ENCODE measurements around the gene RIMS4.
"Not testable (repeated sequence)": the region's sequence is repeated elsewhere in the genome, so short reads cannot be mapped to it uniquely, and the experiment has no call there.

RIMS4 gene

DNA sequence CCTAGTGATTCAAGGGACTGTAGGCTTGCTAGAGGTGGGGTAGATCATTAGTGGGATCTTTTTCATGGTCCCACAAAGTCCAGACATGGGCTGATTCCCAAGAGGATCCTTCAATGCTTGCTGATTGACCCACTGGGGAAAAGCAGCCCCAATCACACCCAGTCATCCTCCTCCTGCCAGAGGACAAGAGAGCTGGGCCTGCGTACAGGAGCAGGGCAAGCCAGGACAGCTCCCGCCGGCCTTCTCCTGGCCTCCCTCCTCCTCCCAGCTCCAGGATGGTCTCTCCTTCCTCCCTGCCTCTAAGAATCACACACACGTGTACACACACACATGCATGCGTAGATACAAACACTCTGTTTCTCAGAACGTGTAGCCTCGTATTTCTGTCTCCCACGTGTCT is 37.7 kb downstream of the RIMS4 start:
- ATAC-seq (ENCODE audit: low read depth) (no peak), DNase-seq (ENCODE audit: low spot score in 2 of 2) (no peak)
- Mint-ChIP-seq H3K4me1 (peaks cover 12% of the 10 kb centered on the region), H3K9me3 (no peaks in the 10 kb centered on the region), H3K27me3 (peaks cover 4% of the 10 kb centered on the region), H3K27ac (no peak overlapping the region), H3K36me3 (no peaks in the 10 kb centered on the region), H3K4me3 (no peak overlapping the region)

GRCh38 chr20:44771172-44771535 is 39.2 kb downstream of the RIMS4 start:
- peaks cover 5% of the 10 kb centered on the region for H3K27me3 Mint-ChIP-seq
- ATAC-seq (ENCODE audit: low read depth), result no peak
- H3K4me3 Mint-ChIP-seq, result no peak overlapping the region
- H3K4me1 Mint-ChIP-seq, result peaks cover 12% of the 10 kb centered on the region
- DNase-seq (ENCODE audit: low spot score in 2 of 2), result no peak
- no peak overlapping the region for H3K27ac Mint-ChIP-seq
- H3K9me3 Mint-ChIP-seq, result no peaks in the 10 kb centered on the region
- H3K36me3 Mint-ChIP-seq, result no peaks in the 10 kb centered on the region

GRCh38 chr20:44770484-44771171 is 39.7 kb downstream of the RIMS4 start:
- ATAC-seq (ENCODE audit: low read depth), result no peak
- H3K27me3 Mint-ChIP-seq, result peaks cover 6% of the 10 kb centered on the region
- H3K4me3 Mint-ChIP-seq, result no peak overlapping the region
- H3K36me3 Mint-ChIP-seq, result no peaks in the 10 kb centered on the region
- H3K27ac Mint-ChIP-seq, result no peak overlapping the region
- peaks cover 12% of the 10 kb centered on the region for H3K4me1 Mint-ChIP-seq
- DNase-seq (ENCODE audit: low spot score in 2 of 2), result no peak
- no peaks in the 10 kb centered on the region for H3K9me3 Mint-ChIP-seq

DNA sequence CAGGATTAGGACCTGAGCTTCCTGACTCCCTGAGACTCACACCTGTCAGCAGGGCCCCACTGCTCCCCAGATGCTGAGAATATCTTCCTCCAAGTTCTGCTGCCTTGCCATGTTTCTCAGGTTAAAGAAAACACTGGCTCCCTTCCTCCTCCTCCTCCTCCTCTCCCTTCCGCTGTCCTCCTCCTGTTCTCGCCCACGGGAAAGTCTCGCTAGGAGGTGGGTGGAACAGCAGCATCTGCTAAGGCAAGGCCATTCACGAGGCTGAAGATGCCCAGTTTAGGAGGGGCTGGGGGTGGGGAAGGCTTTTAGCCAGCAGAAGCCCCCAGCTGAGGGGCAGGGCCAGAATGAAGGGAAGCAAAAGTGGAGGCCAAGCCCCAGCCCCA is 40.9 kb downstream of the RIMS4 start:
- Mint-ChIP-seq H3K27me3 (peaks cover 6% of the 10 kb centered on the region), H3K27ac (peak overlapping the region; percentile 74)
- ATAC-seq (ENCODE audit: low read depth), result no peak

GRCh38 chr20:44768854-44769480 is 41.4 kb downstream of the RIMS4 start:
- Mint-ChIP-seq H3K4me1 (peaks cover 12% of the 10 kb centered on the region), H3K36me3 (no peaks in the 10 kb centered on the region), H3K27ac (peak overlapping the region; percentile 74), H3K9me3 (no peaks in the 10 kb centered on the region), H3K27me3 (peaks cover 7% of the 10 kb centered on the region), H3K4me3 (peak overlapping the region; percentile 5)
- DNase-seq (ENCODE audit: low spot score in 2 of 2) (no peak), ATAC-seq (ENCODE audit: low read depth) (peak; percentile 90)

More for the DNA sequence above, 40.9 kb downstream of the RIMS4 start:
- no peaks in the 10 kb centered on the region for H3K9me3 Mint-ChIP-seq
- peaks cover 12% of the 10 kb centered on the region for H3K4me1 Mint-ChIP-seq
- H3K4me3 Mint-ChIP-seq, result peak overlapping the region; percentile 5
- DNase-seq (ENCODE audit: low spot score in 2 of 2), result no peak
- H3K36me3 Mint-ChIP-seq, result no peaks in the 10 kb centered on the region

GRCh38 chr20:44768256-44768655 is 42.1 kb downstream of the RIMS4 start:
- no peak overlapping the region for H3K27ac Mint-ChIP-seq
- H3K4me3 Mint-ChIP-seq, result no peak overlapping the region
- peaks cover 12% of the 10 kb centered on the region for H3K4me1 Mint-ChIP-seq
- no peak for DNase-seq (ENCODE audit: low spot score in 2 of 2)
- ATAC-seq (ENCODE audit: low read depth), result no peak
- H3K9me3 Mint-ChIP-seq, result no peaks in the 10 kb centered on the region
- H3K27me3 Mint-ChIP-seq, result peaks cover 10% of the 10 kb centered on the region
- no peaks in the 10 kb centered on the region for H3K36me3 Mint-ChIP-seq

- Mint-ChIP-seq H3K27me3 (peaks cover 9% of the 10 kb centered on the region), H3K4me3 (no peak overlapping the region), H3K27ac (no peak overlapping the region), H3K4me1 (peaks cover 12% of the 10 kb centered on the region), H3K36me3 (no peaks in the 10 kb centered on the region), H3K9me3 (no peaks in the 10 kb centered on the region)
- DNase-seq (ENCODE audit: low spot score in 2 of 2) (no peak), ATAC-seq (ENCODE audit: low read depth) (no peak)
Measured at GRCh38 chr20:44765701-44766347, 44.5 kb downstream of the RIMS4 start.

- no peak for DNase-seq (ENCODE audit: low spot score in 2 of 2)
- Mint-ChIP-seq H3K36me3 (no peaks in the 10 kb centered on the region), H3K4me3 (no peak overlapping the region), H3K27ac (no peak overlapping the region), H3K4me1 (peaks cover 10% of the 10 kb centered on the region), H3K9me3 (no peaks in the 10 kb centered on the region), H3K27me3 (peaks cover 9% of the 10 kb centered on the region)
- no peak for ATAC-seq (ENCODE audit: low read depth)
Measured at GRCh38 chr20:44765091-44765490, 45.3 kb downstream of the RIMS4 start.

- H3K4me3 Mint-ChIP-seq; H3K9me3 Mint-ChIP-seq; H3K36me3 Mint-ChIP-seq; ATAC-seq (ENCODE audit: low read depth); H3K27ac Mint-ChIP-seq; H3K4me1 Mint-ChIP-seq; DNase-seq (ENCODE audit: low spot score in 2 of 2): not testable (repeated sequence)
- peaks cover 11% of the 10 kb centered on the region for H3K27me3 Mint-ChIP-seq
Measured at GRCh38 chr20:44763798-44764197, 46.5 kb downstream of the RIMS4 start.

DNA sequence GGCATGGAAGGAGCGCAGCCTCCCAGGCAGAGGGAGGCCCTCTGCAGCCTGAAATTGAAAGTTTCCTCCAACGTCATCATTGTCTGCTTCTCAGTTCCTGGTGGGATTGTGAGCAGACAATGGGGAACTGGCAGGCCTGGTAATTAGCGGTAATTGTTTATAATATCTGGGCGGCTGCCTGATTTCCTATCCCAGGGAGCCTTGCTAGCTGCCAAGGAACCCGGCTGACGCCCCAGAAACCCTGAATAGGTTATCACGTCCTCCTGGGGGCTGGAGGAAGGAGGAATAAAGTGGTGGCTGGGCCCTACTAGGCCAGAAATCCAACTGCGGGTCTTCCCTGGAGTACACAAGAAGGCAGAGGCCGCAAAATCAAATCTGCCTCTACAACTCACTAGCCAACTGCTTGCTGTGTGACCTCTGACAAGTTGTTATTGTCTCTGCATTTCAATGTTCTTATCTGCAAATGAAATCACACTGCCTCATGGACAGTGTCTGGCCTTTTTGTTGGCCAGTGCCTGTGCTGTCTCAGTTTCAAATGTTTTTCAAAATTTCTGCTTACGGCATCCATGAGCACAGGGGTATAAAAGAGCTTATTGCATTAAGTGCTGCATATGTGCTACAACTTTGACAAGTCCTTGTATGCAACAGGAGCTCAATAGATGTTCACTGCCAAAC is 47.7 kb downstream of the RIMS4 start:
- Mint-ChIP-seq H3K36me3 (no peaks in the 10 kb centered on the region), H3K9me3 (no peaks in the 10 kb centered on the region), H3K4me1 (no peaks in the 10 kb centered on the region), H3K27ac (no peak overlapping the region), H3K4me3 (no peak overlapping the region), H3K27me3 (peaks cover 13% of the 10 kb centered on the region)
- DNase-seq (ENCODE audit: low spot score in 2 of 2), result no peak
- no peak for ATAC-seq (ENCODE audit: low read depth)

GRCh38 chr20:44761423-44761822 is 48.9 kb downstream of the RIMS4 start:
- H3K4me3 Mint-ChIP-seq, result no peak overlapping the region
- H3K9me3 Mint-ChIP-seq, result no peaks in the 10 kb centered on the region
- no peak for ATAC-seq (ENCODE audit: low read depth)
- H3K27ac Mint-ChIP-seq, result no peak overlapping the region
- no peaks in the 10 kb centered on the region for H3K4me1 Mint-ChIP-seq
- peaks cover 16% of the 10 kb centered on the region for H3K27me3 Mint-ChIP-seq
- no peak for DNase-seq (ENCODE audit: low spot score in 2 of 2)
- no peaks in the 10 kb centered on the region for H3K36me3 Mint-ChIP-seq

DNA sequence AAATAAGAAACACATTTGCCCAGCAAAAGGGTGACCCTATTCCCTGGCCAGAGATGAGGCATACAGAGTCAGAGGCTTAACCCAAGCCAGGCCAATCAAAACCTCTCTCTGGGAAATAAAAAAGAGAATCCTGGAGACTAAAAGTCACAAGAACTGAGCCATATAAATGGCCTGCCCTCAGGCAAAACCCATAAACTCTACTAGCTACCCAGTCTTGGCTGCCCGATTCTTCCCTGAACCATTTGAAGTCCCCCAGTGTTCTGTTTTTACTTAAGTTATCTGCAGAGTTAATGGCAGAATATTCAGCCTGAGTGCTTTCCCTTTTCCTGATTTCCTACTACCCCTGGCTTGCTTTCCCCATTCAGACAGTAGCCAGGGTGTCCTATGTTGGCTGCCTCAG is 50.8 kb downstream of the RIMS4 start:
- no peak for DNase-seq (ENCODE audit: low spot score in 2 of 2)
- H3K9me3 Mint-ChIP-seq, result no peaks in the 10 kb centered on the region
- no peaks in the 10 kb centered on the region for H3K36me3 Mint-ChIP-seq
- no peak for ATAC-seq (ENCODE audit: low read depth)
- no peaks in the 10 kb centered on the region for H3K4me1 Mint-ChIP-seq
- no peak overlapping the region for H3K27ac Mint-ChIP-seq
- H3K27me3 Mint-ChIP-seq, result peaks cover 12% of the 10 kb centered on the region
- no peak overlapping the region for H3K4me3 Mint-ChIP-seq

DNA sequence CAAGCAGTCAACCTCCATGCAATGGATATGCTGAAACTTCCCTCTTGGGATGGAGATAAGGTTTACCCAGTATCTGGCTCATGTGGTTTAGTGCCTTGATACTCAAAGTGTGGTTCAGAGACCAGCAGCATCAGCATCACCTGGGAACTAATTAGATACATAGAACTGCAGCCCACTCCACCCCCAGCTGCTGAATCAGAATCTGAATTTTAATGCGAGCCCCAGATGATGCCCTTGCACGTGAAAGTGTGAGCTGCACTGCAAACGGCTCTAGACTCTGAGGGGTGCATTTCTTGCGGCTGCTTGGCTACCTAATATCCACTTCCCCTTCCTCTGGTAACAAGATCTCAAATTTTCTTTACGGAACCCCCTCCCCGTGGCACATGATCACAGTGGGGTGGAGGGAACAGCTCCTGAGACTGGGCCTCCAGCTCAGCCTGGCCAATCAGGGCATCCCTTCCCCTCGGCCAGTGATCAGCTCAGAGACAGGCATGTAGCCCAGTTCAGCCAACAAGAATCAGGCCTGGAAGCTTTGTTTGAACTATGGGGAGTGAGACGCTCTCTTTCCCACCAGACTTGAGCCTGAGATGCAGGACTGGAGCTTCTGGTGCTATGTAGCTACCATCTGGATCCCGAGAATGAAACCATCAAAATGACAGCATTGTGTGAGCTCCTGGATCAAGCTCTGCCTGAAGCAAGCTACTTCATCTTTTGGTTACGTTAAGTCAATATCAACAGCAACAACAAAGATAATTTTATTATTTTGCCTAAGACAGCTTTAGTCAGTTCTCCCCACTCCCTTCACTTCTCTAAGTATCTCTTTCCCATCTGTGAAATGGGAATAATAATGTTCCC is 51.9 kb downstream of the RIMS4 start:
- H3K4me3 Mint-ChIP-seq, result no peak overlapping the region
- H3K27ac Mint-ChIP-seq, result no peak overlapping the region
- ATAC-seq (ENCODE audit: low read depth) (no peak), DNase-seq (ENCODE audit: low spot score in 2 of 2) (no peak)
- no peaks in the 10 kb centered on the region for H3K9me3 Mint-ChIP-seq
- peaks cover 9% of the 10 kb centered on the region for H3K27me3 Mint-ChIP-seq
- H3K4me1 Mint-ChIP-seq, result no peaks in the 10 kb centered on the region
- H3K36me3 Mint-ChIP-seq, result no peaks in the 10 kb centered on the region

All from memory B cell (primary cell).